ENCODE results near the gene FSCN2.

DNA sequence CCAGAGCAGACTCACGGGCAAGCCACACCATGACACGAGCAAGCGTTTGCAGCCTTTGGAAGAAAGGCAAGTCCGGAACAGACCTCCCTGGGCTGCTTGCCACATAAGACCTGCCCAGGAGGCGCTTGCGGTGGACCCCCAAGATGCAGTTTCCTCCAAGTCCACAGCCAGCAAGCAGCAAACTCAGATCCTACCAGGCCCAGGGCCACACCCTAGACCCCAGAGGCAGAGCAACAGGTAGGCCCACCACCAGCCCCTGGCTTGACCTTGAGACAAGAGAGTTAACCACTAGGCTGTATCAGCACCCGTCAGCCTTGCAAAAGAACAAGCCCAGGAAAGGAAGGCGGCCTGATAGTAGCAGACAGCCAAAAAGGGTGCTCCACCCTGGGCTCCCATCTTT lies 21.6 kb downstream of the FSCN2 start:
- TF ChIP-seq EP300 (IDR thresholded peaks at IDR 0.05; ENCODE audit: borderline replicate concordance in 1 of 2, low read depth in 1 of 2, low read length in 1 of 2) (no peak), EZH2phosphoT487 (IDR thresholded peaks at IDR 0.05; ENCODE audit: borderline replicate concordance, low read depth) (no peak)
- TF ChIP-seq, protein P1, sequence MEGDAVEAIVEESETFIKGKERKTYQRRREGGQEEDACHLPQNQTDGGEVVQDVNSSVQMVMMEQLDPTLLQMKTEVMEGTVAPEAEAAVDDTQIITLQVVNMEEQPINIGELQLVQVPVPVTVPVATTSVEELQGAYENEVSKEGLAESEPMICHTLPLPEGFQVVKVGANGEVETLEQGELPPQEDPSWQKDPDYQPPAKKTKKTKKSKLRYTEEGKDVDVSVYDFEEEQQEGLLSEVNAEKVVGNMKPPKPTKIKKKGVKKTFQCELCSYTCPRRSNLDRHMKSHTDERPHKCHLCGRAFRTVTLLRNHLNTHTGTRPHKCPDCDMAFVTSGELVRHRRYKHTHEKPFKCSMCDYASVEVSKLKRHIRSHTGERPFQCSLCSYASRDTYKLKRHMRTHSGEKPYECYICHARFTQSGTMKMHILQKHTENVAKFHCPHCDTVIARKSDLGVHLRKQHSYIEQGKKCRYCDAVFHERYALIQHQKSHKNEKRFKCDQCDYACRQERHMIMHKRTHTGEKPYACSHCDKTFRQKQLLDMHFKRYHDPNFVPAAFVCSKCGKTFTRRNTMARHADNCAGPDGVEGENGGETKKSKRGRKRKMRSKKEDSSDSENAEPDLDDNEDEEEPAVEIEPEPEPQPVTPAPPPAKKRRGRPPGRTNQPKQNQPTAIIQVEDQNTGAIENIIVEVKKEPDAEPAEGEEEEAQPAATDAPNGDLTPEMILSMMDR (IDR thresholded peaks at IDR 0.05), result no peak

Data from SK-N-SH (cell line).